ENCODE measurements around the gene GALNT11. TPM values are rescaled to one million over a fixed set of nuclear protein-coding genes. Genes with fewer than 3 reads are reported as not detected.

GALNT11 gene
- total and polyA plus RNA-seq, 9 of the 15 experiments (the other 6 are each of a cell fraction or from before 2014, with no cell fraction given) = 8.2 to 59.5 (median 36.5) TPM

DNA sequence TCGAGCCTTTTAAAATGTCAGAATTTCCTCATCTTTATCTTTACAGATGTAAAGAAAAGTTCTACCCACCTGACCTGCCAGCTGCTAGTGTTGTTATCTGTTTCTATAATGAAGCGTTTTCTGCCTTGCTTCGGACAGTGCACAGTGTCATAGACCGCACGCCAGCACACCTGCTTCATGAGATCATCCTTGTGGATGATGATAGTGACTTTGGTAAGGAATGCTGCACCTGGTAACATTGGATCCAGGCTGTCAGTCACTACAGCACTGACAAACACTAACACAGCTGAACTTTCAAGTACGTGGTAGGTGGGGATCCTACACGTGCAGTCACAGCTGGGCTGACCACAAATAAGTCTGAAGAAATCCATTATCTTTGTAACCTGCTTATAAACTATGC, 77.6 kb downstream of the GALNT11 start (continued):
- TF ChIP-seq, protein P1, sequence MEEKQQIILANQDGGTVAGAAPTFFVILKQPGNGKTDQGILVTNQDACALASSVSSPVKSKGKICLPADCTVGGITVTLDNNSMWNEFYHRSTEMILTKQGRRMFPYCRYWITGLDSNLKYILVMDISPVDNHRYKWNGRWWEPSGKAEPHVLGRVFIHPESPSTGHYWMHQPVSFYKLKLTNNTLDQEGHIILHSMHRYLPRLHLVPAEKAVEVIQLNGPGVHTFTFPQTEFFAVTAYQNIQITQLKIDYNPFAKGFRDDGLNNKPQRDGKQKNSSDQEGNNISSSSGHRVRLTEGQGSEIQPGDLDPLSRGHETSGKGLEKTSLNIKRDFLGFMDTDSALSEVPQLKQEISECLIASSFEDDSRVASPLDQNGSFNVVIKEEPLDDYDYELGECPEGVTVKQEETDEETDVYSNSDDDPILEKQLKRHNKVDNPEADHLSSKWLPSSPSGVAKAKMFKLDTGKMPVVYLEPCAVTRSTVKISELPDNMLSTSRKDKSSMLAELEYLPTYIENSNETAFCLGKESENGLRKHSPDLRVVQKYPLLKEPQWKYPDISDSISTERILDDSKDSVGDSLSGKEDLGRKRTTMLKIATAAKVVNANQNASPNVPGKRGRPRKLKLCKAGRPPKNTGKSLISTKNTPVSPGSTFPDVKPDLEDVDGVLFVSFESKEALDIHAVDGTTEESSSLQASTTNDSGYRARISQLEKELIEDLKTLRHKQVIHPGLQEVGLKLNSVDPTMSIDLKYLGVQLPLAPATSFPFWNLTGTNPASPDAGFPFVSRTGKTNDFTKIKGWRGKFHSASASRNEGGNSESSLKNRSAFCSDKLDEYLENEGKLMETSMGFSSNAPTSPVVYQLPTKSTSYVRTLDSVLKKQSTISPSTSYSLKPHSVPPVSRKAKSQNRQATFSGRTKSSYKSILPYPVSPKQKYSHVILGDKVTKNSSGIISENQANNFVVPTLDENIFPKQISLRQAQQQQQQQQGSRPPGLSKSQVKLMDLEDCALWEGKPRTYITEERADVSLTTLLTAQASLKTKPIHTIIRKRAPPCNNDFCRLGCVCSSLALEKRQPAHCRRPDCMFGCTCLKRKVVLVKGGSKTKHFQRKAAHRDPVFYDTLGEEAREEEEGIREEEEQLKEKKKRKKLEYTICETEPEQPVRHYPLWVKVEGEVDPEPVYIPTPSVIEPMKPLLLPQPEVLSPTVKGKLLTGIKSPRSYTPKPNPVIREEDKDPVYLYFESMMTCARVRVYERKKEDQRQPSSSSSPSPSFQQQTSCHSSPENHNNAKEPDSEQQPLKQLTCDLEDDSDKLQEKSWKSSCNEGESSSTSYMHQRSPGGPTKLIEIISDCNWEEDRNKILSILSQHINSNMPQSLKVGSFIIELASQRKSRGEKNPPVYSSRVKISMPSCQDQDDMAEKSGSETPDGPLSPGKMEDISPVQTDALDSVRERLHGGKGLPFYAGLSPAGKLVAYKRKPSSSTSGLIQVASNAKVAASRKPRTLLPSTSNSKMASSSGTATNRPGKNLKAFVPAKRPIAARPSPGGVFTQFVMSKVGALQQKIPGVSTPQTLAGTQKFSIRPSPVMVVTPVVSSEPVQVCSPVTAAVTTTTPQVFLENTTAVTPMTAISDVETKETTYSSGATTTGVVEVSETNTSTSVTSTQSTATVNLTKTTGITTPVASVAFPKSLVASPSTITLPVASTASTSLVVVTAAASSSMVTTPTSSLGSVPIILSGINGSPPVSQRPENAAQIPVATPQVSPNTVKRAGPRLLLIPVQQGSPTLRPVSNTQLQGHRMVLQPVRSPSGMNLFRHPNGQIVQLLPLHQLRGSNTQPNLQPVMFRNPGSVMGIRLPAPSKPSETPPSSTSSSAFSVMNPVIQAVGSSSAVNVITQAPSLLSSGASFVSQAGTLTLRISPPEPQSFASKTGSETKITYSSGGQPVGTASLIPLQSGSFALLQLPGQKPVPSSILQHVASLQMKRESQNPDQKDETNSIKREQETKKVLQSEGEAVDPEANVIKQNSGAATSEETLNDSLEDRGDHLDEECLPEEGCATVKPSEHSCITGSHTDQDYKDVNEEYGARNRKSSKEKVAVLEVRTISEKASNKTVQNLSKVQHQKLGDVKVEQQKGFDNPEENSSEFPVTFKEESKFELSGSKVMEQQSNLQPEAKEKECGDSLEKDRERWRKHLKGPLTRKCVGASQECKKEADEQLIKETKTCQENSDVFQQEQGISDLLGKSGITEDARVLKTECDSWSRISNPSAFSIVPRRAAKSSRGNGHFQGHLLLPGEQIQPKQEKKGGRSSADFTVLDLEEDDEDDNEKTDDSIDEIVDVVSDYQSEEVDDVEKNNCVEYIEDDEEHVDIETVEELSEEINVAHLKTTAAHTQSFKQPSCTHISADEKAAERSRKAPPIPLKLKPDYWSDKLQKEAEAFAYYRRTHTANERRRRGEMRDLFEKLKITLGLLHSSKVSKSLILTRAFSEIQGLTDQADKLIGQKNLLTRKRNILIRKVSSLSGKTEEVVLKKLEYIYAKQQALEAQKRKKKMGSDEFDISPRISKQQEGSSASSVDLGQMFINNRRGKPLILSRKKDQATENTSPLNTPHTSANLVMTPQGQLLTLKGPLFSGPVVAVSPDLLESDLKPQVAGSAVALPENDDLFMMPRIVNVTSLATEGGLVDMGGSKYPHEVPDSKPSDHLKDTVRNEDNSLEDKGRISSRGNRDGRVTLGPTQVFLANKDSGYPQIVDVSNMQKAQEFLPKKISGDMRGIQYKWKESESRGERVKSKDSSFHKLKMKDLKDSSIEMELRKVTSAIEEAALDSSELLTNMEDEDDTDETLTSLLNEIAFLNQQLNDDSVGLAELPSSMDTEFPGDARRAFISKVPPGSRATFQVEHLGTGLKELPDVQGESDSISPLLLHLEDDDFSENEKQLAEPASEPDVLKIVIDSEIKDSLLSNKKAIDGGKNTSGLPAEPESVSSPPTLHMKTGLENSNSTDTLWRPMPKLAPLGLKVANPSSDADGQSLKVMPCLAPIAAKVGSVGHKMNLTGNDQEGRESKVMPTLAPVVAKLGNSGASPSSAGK (IDR thresholded peaks at IDR 0.05) = no peak
- TF ChIP-seq POU5F1 (IDR thresholded peaks at IDR 0.05; ENCODE audit: borderline replicate concordance, low read depth, low read length, partially characterized antibody) = no peak
- TF ChIP-seq, protein P2, sequence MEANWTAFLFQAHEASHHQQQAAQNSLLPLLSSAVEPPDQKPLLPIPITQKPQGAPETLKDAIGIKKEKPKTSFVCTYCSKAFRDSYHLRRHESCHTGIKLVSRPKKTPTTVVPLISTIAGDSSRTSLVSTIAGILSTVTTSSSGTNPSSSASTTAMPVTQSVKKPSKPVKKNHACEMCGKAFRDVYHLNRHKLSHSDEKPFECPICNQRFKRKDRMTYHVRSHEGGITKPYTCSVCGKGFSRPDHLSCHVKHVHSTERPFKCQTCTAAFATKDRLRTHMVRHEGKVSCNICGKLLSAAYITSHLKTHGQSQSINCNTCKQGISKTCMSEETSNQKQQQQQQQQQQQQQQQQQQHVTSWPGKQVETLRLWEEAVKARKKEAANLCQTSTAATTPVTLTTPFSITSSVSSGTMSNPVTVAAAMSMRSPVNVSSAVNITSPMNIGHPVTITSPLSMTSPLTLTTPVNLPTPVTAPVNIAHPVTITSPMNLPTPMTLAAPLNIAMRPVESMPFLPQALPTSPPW (CRISPR knock-in tag; IDR thresholded peaks at IDR 0.05) = no peak
- TF ChIP-seq, protein P3, sequence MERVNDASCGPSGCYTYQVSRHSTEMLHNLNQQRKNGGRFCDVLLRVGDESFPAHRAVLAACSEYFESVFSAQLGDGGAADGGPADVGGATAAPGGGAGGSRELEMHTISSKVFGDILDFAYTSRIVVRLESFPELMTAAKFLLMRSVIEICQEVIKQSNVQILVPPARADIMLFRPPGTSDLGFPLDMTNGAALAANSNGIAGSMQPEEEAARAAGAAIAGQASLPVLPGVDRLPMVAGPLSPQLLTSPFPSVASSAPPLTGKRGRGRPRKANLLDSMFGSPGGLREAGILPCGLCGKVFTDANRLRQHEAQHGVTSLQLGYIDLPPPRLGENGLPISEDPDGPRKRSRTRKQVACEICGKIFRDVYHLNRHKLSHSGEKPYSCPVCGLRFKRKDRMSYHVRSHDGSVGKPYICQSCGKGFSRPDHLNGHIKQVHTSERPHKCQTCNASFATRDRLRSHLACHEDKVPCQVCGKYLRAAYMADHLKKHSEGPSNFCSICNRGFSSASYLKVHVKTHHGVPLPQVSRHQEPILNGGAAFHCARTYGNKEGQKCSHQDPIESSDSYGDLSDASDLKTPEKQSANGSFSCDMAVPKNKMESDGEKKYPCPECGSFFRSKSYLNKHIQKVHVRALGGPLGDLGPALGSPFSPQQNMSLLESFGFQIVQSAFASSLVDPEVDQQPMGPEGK (CRISPR knock-in tag; IDR thresholded peaks at IDR 0.05; ENCODE audit: borderline replicate concordance) = no peak
- TF ChIP-seq RBM17 (IDR thresholded peaks at IDR 0.05; ENCODE audit: borderline replicate concordance, low read depth, low read length) = no peak
- TF ChIP-seq ZNF830 (CRISPR knock-in tag; IDR thresholded peaks at IDR 0.05) = no peak
- TF ChIP-seq, protein P4, sequence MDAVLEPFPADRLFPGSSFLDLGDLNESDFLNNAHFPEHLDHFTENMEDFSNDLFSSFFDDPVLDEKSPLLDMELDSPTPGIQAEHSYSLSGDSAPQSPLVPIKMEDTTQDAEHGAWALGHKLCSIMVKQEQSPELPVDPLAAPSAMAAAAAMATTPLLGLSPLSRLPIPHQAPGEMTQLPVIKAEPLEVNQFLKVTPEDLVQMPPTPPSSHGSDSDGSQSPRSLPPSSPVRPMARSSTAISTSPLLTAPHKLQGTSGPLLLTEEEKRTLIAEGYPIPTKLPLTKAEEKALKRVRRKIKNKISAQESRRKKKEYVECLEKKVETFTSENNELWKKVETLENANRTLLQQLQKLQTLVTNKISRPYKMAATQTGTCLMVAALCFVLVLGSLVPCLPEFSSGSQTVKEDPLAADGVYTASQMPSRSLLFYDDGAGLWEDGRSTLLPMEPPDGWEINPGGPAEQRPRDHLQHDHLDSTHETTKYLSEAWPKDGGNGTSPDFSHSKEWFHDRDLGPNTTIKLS (IDR thresholded peaks at IDR 0.05; ENCODE audit: borderline replicate concordance, low read depth) = no peak
- no peak for TF ChIP-seq OTX1 (CRISPR knock-in tag; IDR thresholded peaks at IDR 0.05)
- TF ChIP-seq ZNF263 (CRISPR knock-in tag; IDR thresholded peaks at IDR 0.05; ENCODE audit: borderline replicate concordance) = no peak
- no peak for TF ChIP-seq SETDB1 (IDR thresholded peaks at IDR 0.05; ENCODE audit: low read length)
